A673 (cell line): ENCODE data around the gene DOK3.

Experiments
- EZH2 ChIP-seq: fragments of 200-600 bp; sonication (generic); IDR thresholded peaks from 2 replicates; pipeline ENCODE4 v1.6.1; 2017; ENCODE audit warnings: borderline replicate concordance, low read depth, mild to moderate bottlenecking, mixed read lengths, antibody characterized with exemption, low read length; ENCODE audit not compliant: poor library complexity, severe bottlenecking
- TF ChIP-seq, protein P1 (sequence below): fragments of 300-800, 200-600 bp; sonication (generic); conservative IDR thresholded peaks from 2 replicates; pipeline ENCODE4 v1.5.1; 2017; ENCODE audit warnings: low read depth, mild to moderate bottlenecking, antibody characterized with exemption, low read length, moderate library complexity, mixed read lengths

GRCh38 chr5:177462021-177462670, 47.5 kb downstream of the DOK3 start:
- TF ChIP-seq, protein P1, sequence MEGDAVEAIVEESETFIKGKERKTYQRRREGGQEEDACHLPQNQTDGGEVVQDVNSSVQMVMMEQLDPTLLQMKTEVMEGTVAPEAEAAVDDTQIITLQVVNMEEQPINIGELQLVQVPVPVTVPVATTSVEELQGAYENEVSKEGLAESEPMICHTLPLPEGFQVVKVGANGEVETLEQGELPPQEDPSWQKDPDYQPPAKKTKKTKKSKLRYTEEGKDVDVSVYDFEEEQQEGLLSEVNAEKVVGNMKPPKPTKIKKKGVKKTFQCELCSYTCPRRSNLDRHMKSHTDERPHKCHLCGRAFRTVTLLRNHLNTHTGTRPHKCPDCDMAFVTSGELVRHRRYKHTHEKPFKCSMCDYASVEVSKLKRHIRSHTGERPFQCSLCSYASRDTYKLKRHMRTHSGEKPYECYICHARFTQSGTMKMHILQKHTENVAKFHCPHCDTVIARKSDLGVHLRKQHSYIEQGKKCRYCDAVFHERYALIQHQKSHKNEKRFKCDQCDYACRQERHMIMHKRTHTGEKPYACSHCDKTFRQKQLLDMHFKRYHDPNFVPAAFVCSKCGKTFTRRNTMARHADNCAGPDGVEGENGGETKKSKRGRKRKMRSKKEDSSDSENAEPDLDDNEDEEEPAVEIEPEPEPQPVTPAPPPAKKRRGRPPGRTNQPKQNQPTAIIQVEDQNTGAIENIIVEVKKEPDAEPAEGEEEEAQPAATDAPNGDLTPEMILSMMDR = no peak
- TF ChIP-seq EZH2 = no peak
